Liver (tissue), 2 donors: ENCODE data around the gene SLC25A34.

Source experiments
- CTCF ChIP-seq: fragments of 150-350 bp; IDR thresholded peaks from 2 replicates; pipeline ENCODE4 v1.5.1; 2017; ENCODE audit warnings: improper control_type of control experiment, low read depth, low read length; ENCODE audit not compliant: missing input control
- YY1 ChIP-seq: IDR thresholded peaks from 2 replicates; pipeline ENCODE4 v1.6.1; 2016; ENCODE audit warnings: antibody characterized with exemption, mild to moderate bottlenecking
- donor health status: healthy.

- no peak for TF ChIP-seq YY1
- TF ChIP-seq CTCF: no peak
Observed at GRCh38 chr1:15748690-15749398, 12.8 kb downstream of the SLC25A34 start.
